KMS-11 (cell line): Measurements from ENCODE around the gene UBE2A.

Experiments
- H2AFZ ChIP-seq: fragments of 200-600 bp; sonication (generic); 2 replicates; pipeline ENCODE4 v1.6.1; 2016; ENCODE audit warnings: antibody characterized with exemption, mixed run types, low read depth
- H3K27ac ChIP-seq: fragments of 200-600 bp; sonication (generic); 2 replicates; pipeline ENCODE4 v1.6.1; 2016; ENCODE audit warnings: mild to moderate bottlenecking, mixed run types
- H3K27me3 ChIP-seq: fragments of 200-600 bp; sonication (generic); 2 replicates; pipeline ENCODE4 v1.6.1; 2017; ENCODE audit warnings: mild to moderate bottlenecking, low read depth, mixed run types, moderate library complexity; ENCODE audit not compliant: insufficient read depth
- H3K36me3 ChIP-seq: fragments of 200-600 bp; sonication (generic); 2 replicates; pipeline ENCODE4 v1.6.1; 2017; ENCODE audit warnings: mild to moderate bottlenecking, mixed run types; ENCODE audit not compliant: insufficient read depth
- H3K4me1 ChIP-seq: fragments of 200-600 bp; sonication (generic); 2 replicates; pipeline ENCODE4 v1.6.1; 2016; ENCODE audit warnings: mild to moderate bottlenecking, low read depth, mixed run types; ENCODE audit not compliant: poor library complexity, severe bottlenecking
- H3K4me2 ChIP-seq: fragments of 200-600 bp; sonication (generic); 2 replicates; pipeline ENCODE4 v1.7.0; 2016; ENCODE audit warnings: mild to moderate bottlenecking, mixed run types
- H3K4me3 ChIP-seq: fragments of 200-600 bp; sonication (generic); IDR thresholded peaks from 2 replicates; pipeline ENCODE4 v1.6.1; 2017; ENCODE audit warnings: low read depth, low read length, mixed read lengths; ENCODE audit not compliant: insufficient read depth
- H3K79me2 ChIP-seq: fragments of 200-600 bp; sonication (generic); 2 replicates; pipeline ENCODE4 v1.6.1; 2016; ENCODE audit warnings: low read depth, mixed run types; ENCODE audit not compliant: insufficient read depth
- H3K9ac ChIP-seq: fragments of 200-600 bp; sonication (generic); 2 replicates; pipeline ENCODE4 v1.6.1; 2016; ENCODE audit warnings: mild to moderate bottlenecking, mixed run types
- H4K20me1 ChIP-seq: fragments of 200-600 bp; sonication (generic); 2 replicates; pipeline ENCODE4 v1.6.1; 2016; ENCODE audit warnings: mild to moderate bottlenecking, mixed run types; ENCODE audit not compliant: insufficient read depth
- CTCF ChIP-seq: fragments of 200-600 bp; sonication (generic); conservative IDR thresholded peaks from 2 replicates; pipeline ENCODE4 v1.6.1; 2017; ENCODE audit warnings: low read depth, mild to moderate bottlenecking, antibody characterized with exemption, low read length, moderate library complexity, mixed read lengths

The UBE2A gene

DNA sequence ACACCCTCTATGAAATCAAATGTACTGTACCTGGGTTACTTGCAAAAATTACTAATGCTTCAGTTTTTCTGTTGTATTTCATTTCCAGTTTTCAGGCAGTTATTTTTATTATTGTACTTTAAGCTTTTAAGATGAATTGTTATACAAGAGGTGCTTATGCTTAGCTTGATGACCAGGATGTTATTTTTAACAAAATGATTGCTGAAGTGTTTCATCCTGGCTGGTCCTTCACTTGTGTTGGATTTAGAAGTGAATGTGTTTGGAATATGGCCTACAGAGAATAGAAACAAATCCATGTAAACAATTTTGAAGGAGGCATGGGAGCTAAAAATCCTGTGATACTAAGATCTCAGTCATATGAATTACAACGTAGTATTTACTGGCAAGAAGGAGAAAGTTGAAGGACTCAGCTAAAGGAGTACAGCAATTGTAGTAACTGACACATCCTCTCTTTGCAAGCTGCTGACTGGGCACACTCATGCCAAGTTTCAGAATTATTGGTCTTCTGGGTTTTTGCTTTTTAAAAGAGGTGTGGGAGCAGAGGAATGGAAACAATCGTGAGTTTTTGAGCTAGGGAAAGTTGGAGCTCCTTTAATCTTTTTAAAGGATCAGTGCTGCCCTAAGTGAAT lies 9.2 kb downstream of the UBE2A start:
- Histone ChIP-seq H3K4me2 (peak overlapping the region; percentile 26; the same call in 1 of the 2 replicates), H2AFZ (no peak overlapping the region), H3K36me3 (no peaks in the 10 kb centered on the region), H3K9ac (no peak overlapping the region), H3K27ac (peak overlapping the region; percentile 44; the same call in 1 of the 2 replicates), H3K27me3 (no peaks in the 10 kb centered on the region), H3K4me3 (no peak overlapping the region), H3K79me2 (no peaks in the 10 kb centered on the region), H3K4me1 (peaks cover 25% of the 10 kb centered on the region), H4K20me1 (no peaks in the 10 kb centered on the region)
- TF ChIP-seq CTCF, result no peak

GRCh38 chrX:119589810-119590209 lies 15.4 kb downstream of the UBE2A start:
- H3K4me2 ChIP-seq, result no peak overlapping the region
- H3K4me3 ChIP-seq, result no peak overlapping the region
- no peak for TF ChIP-seq CTCF
- no peaks in the 10 kb centered on the region; the same call in 1 of the 2 replicates for H3K79me2 ChIP-seq
- H2AFZ ChIP-seq, result no peak overlapping the region
- no peaks in the 10 kb centered on the region for H3K36me3 ChIP-seq
- no peak overlapping the region for H3K27ac ChIP-seq
- no peaks in the 10 kb centered on the region for H3K4me1 ChIP-seq
- H4K20me1 ChIP-seq, result no peaks in the 10 kb centered on the region
- no peak overlapping the region for H3K9ac ChIP-seq
- no peaks in the 10 kb centered on the region for H3K27me3 ChIP-seq

GRCh38 chrX:119602701-119603255 lies 28.4 kb downstream of the UBE2A start:
- Histone ChIP-seq H3K9ac (no peak overlapping the region), H2AFZ (no peak overlapping the region), H3K27me3 (no peaks in the 10 kb centered on the region), H3K27ac (no peak overlapping the region), H3K4me3 (no peak overlapping the region), H3K4me2 (no peak overlapping the region), H3K36me3 (no peaks in the 10 kb centered on the region; the same call in 1 of the 2 replicates), H3K4me1 (peaks cover 39% of the 10 kb centered on the region), H3K79me2 (peaks cover 71% of the 10 kb centered on the region), H4K20me1 (no peaks in the 10 kb centered on the region)
- TF ChIP-seq CTCF, result no peak

- H3K27ac ChIP-seq, result no peak overlapping the region
- H3K9ac ChIP-seq, result peak overlapping the region; percentile 94; the same call in 1 of the 2 replicates
- H3K36me3 ChIP-seq, result no peaks in the 10 kb centered on the region; the same call in 1 of the 2 replicates
- no peaks in the 10 kb centered on the region for H4K20me1 ChIP-seq
- peaks cover 56% of the 10 kb centered on the region for H3K79me2 ChIP-seq
- no peak overlapping the region for H3K4me3 ChIP-seq
- H2AFZ ChIP-seq, result no peak overlapping the region
- H3K27me3 ChIP-seq, result no peaks in the 10 kb centered on the region
- peaks cover 39% of the 10 kb centered on the region for H3K4me1 ChIP-seq
- no peak for TF ChIP-seq CTCF
- peak overlapping the region; percentile 73 for H3K4me2 ChIP-seq
Observed at GRCh38 chrX:119604766-119605463, 30.6 kb downstream of the UBE2A start.
